GM21447 (cell line): ENCODE data around the gene SRF.
"Not testable (repeated sequence)": the region's sequence is repeated elsewhere in the genome, so short reads cannot be mapped to it uniquely, and the experiment has no call there.

Experiments used
- ATAC-seq: cut with Tn5 transposase; IDR thresholded peaks from one replicate; pipeline ENCODE4 v1.9.1; 2021; ENCODE audit not compliant: unreplicated experiment

SRF gene

GRCh38 chr6:43170931-43171706 is at the start of gene SRF:
Gene SRF, plus strand, starts transcription at chr6:43171269. Its CDS starts 388 bp downstream, at chr6:43171657.
- ATAC-seq: peak; percentile 49

DNA sequence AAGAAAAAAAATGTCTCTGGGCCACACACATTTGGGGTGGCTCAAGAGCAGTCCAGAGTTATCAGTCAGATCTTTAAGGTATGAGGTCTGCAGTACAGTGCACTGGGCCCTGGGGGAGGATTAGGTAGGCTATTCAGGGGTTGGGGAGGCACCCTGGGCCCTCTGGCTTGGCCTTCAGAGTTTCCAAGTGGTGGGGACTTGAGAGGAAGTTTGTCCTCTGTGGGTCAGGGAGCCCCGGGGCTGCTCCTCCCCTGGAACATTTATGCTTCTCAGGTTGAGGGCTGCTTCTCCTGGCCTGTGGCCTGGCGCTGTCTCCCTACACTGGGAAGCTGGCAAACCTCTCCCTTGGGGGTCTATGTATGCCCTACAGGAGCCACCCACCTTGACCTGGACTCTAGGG is 48.9 kb upstream of the SRF start:
- no peak for ATAC-seq

- ATAC-seq: no peak
Measured at GRCh38 chr6:43123461-43124314, 47.4 kb upstream of the SRF start.

DNA sequence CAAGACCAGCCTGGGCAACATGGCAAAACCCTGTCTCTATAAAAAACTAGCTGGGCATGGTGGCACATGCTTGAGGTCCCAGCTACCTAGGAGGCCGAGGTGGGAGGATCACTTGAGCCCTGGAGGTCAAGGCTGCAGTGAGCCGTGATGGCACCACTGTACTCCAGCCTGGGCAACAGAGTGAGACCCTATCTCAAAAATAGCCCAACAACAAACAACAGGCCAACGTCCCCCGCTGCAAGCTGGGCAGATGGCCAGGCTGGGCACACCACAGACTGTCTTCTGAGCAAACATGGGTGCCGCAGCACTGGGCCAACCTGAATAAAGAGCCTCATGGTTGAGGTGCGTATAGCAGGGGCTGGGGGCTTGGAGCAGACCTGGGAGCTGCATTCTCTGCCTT is 46.6 kb upstream of the SRF start:
- ATAC-seq: no peak

DNA sequence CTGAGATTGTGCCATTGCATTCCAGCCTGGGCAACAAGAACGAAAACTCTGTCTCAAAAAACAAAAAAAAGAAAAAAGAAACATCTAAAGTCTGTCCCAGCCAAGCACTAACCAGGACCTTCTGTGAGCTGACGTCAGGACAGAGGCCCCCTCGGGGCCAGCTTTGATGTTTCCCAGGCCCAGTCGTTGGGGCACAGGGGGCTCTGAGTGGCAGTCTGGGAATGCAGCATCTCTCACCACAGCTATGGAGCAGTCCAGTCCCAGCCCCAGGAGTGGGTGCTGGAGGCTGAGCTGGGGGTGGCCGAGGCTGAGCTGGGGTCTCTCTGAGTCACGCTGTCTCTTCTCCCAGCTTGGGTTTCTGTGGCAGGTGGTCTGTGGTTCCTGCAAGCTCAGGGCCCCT is 46.0 kb upstream of the SRF start:
- no peak for ATAC-seq

DNA sequence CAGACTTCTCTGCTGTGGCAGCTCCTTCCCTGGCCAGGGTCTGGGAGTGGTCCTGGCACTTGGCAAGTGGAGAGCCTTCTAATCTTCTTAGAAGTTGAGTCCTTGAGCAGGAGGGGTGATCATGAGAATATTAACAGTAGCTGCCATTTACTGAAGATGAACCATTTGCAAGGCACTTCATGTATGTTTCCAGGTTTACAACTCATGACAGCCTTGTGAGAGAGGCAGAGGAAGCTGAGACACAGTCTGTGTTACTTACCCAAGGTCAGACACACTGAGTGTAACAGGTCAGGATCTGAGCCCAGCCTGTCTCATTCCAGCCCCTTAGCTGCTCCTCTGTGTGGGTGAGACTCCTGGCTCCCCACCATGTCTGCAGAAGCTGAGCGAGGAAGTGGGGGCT is 45.5 kb upstream of the SRF start:
- ATAC-seq: no peak

DNA sequence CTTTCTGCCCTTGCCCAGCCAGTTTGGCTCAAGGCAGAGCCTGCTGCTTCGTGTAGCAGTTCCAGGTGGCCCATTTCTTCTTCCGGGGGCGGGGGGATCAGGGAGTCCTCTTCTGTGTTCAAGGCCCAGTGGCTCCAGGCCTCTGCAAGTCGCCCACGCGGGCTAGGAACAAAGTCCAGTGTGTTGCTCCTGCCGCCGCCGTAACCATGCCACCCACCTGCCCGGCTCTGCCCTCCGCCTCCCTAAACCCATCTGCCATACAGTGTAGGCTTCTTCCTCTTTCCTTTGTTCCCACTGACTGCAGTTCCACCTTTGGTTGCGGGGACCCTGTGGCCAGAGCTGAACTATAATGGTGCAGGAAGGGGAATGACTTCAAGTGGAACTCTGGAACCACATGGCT is 43.9 kb upstream of the SRF start:
- no peak for ATAC-seq

DNA sequence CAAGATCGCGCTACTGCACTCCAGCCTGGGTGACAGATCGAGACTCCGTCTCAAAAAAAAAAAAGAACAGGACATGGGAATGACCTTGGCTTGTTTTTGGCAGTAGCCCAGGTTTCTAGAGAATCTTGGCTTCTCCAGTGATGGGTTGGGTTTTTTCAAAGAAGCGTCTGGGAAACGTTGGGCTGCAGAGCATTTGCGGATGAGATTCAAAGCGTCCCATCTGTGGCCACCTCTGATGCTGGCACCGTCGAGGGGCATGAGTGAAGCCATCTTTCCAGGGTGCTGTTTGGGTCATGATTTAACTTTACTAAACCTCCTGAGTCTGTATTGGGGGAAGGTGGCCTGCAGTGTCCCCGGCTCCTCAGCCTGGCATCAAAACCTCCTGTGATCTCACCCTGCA is 43.2 kb upstream of the SRF start:
- ATAC-seq: no peak

DNA sequence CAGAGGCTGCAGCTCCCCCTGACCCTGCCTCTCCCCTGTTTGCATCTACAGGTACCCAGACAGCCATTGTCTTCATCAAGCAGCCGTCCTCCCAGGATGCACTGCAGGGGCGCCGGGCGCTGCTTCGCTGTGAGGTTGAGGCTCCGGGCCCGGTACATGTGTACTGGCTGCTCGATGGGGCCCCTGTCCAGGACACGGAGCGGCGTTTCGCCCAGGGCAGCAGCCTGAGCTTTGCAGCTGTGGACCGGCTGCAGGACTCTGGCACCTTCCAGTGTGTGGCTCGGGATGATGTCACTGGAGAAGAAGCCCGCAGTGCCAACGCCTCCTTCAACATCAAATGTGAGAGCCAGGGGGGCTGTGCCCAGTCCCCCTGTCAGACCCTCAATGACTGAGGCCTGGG is 42.1 kb upstream of the SRF start:
- no peak for ATAC-seq

DNA sequence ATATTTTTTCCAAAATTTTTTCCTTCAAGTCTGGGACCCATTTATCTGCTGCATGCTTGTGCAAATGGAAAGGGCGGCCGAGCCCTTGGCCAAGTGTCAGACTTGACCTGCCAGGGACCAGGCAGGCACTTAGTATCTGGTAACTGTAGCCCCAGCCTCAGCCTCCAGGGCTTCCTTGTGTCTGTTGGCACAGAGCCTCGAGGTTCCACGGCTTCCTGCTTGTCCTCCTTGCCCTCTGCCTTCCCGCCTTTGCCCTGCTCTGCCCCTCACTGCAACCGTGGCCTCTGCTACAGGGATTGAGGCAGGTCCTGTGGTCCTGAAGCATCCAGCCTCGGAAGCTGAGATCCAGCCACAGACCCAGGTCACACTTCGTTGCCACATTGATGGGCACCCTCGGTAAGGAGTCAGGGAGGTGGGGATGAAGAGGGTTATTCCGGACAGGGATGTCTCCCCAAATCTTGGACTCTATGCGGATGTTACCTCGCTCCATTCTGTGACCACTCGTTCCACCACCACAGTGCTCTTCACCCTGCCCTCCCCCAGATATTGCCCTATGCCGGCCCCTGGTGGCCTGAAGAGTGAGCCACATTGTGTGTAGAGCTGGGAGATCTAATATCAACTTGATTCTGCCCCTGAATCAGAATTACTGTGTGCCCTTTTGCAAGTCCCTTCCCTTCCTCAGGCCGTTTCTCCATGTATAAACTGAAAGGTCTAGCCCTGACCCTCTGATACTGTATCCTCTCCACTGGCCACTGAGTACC is 41.5 kb upstream of the SRF start:
- ATAC-seq: no peak

GRCh38 chr6:43130429-43130828 is 40.6 kb upstream of the SRF start:
- no peak for ATAC-seq

DNA sequence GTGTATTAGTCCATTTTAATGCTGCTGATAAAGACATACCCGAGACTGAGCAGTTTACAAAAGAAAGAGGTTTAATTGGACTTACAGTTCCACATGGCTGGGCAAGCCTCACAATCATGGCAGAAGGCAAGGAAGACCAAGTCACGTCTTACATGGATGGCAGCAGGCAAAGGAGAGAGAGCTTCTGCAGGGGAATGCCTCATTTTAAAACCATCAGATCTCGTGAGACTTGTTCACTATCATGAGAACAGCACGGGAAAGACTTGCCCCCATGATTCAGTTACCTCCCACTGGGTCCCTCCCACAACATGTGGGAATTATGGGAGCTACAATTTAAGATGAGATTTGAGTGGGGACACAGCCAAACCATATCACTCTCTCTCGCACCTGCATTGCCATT is 39.7 kb upstream of the SRF start:
- ATAC-seq: not testable (repeated sequence)

DNA sequence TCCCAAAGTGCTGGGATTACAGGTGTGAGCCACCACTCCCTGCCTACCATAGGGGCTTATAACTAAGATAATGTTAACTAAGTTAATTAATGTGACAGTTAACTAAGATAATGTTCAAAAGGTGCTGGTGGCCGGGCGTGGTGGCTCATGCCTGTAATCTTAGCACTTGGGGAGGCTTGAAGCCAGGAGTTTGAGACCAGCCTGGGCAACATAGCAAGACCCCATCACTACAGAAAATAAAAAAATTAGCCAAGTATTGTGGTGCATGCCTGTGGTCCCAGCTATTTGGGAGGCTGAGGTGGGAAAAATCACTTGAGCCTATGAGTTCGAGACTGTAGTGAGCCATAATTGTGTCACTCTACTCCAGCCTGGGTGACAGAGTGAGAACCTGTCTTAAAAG is 32.8 kb upstream of the SRF start:
- no peak for ATAC-seq

GRCh38 chr6:43139973-43140372 is 31.1 kb upstream of the SRF start:
- ATAC-seq: not testable (repeated sequence)

- no peak for ATAC-seq
Measured at GRCh38 chr6:43141644-43142043, 29.4 kb upstream of the SRF start.

- no peak for ATAC-seq
Measured at GRCh38 chr6:43142101-43142500, 29.0 kb upstream of the SRF start.

DNA sequence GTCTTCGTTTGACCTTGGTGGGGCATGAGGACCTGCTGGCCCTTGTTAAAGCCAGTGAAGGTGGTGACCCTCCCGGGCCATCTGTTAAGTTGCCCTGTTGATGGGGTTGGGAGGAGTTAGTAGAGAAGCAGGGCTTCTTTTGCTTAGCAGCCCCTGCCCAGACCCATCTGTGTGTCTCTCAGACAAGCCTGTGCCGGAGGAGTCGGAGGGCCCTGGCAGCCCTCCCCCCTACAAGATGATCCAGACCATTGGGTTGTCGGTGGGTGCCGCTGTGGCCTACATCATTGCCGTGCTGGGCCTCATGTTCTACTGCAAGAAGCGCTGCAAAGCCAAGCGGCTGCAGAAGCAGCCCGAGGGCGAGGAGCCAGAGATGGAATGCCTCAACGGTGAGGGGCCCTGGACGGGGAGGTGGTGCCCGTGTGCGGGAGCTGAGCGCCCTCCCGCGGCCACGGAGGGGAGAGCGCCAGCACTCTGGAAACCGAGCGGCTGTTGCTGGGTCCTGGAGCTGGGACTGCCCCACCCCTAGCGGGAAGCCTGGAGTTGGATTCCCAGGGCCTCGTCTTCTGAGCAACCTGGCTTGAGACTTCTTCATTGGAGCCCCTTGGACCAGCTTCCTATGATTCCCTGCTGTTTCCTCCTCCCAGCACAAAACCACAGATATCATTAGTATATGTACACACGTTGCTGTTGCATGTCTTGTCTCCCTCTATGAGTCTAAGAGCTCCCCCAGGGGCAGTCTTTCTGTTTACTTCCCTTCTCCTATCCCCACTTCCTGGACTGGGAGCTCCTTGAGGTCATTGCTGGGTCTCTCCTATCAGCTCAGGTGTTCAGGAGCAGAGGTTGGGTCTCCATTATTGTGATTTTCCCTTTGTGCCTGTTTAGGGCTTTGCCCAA is 27.6 kb upstream of the SRF start:
- no peak for ATAC-seq

- no peak for ATAC-seq
Measured at GRCh38 chr6:43144879-43145278, 26.2 kb upstream of the SRF start.

GRCh38 chr6:43146261-43146660 is 24.8 kb upstream of the SRF start:
- no peak for ATAC-seq
